Activated naive CD4-positive, alpha-beta T cell treated with anti-CD3 and anti-CD28 coated beads, Interleukin-2, amount 50 U/mL, for 72 hours (primary cell): ENCODE measurements around the gene DPEP3. TPM values are rescaled to one million over a fixed set of nuclear protein-coding genes. Genes with fewer than 3 reads are reported as not detected.
"Not testable (repeated sequence)": the region's sequence is repeated elsewhere in the genome, so short reads cannot be mapped to it uniquely, and the experiment has no call there.

ENCODE experiments used
- ATAC-seq, 2 donors: fragments of 150-1000 bp; cut with Tn5 transposase; 2 replicates each; pipeline ENCODE4 v1.10.0; 2021; ENCODE audit warnings: mild to moderate bottlenecking in 2 of 2, moderate library complexity in 2 of 2
- DNase-seq, 2 donors: peaks; one replicate each; pipeline ENCODE4 v3.0.0; 2021 to 2022; ENCODE audit warnings: low spot score in 2 of 2
- H3K27ac Mint-ChIP-seq, 2 donors: one replicate each; pipeline ENCODE4 v1.8.0; 2022; ENCODE audit warnings: mild to moderate bottlenecking in 2 of 2, mixed read lengths in 2 of 2
- H3K36me3 Mint-ChIP-seq, 2 donors: one replicate each; pipeline ENCODE4 v1.8.0; 2022; ENCODE audit warnings: mixed read lengths in 2 of 2
- H3K9me3 Mint-ChIP-seq, 2 donors: one replicate each; pipeline ENCODE4 v1.8.0; 2022; ENCODE audit warnings: mixed read lengths in 2 of 2
- total RNA-seq, 2 donors: library from RNA; stranded (reverse); gene quantifications; one replicate each; pipeline ENCODE4 v1.2.3, GENCODE V29; 2022

DPEP3 gene
- total RNA-seq, result under 1 TPM; 0.19 to 0.23 TPM

GRCh38 chr16:67979955-67980678 is at the start of gene DPEP3:
Gene DPEP3, minus strand, starts transcription at chr16:67980499. Its CDS starts 119 bp downstream, at chr16:67980380.
- H3K27ac Mint-ChIP-seq, result no peak within 1 kb of the TSS
- DNase-seq (no peak), ATAC-seq (no peak)
- no peaks in the 10 kb centered on the region for H3K9me3 Mint-ChIP-seq
- no peaks in the 10 kb centered on the region for H3K36me3 Mint-ChIP-seq

GRCh38 chr16:68028996-68029395 is 48.7 kb upstream of the DPEP3 start:
- no peak overlapping the region for H3K27ac Mint-ChIP-seq
- H3K36me3 Mint-ChIP-seq, result peaks cover under 1% of the 10 kb centered on the region in 2 donors
- DNase-seq (no peak), ATAC-seq (no peak)
- no peaks in the 10 kb centered on the region for H3K9me3 Mint-ChIP-seq

- peak within 1 kb of the TSS; percentile 91 to 98 for H3K27ac Mint-ChIP-seq
- H3K36me3 Mint-ChIP-seq, result peaks cover 17 to 26% of the 10 kb centered on the region in 2 donors
- H3K9me3 Mint-ChIP-seq, result no peaks in the 10 kb centered on the region
These were observed 42.6 kb upstream of the DPEP3 start, which contains the start of the genes DDX28 and DUS2 for GRCh38 chr16:68022728-68023537. Gene DDX28, minus strand, starts transcription at chr16:68023232. Its CDS starts 30 bp downstream, at chr16:68023202. Gene DUS2, plus strand, starts transcription at chr16:68023284. Its CDS starts 14,740 bp downstream, at chr16:68038024.

GRCh38 chr16:68022278-68022727 is 42.0 kb upstream of the DPEP3 start:
- Mint-ChIP-seq H3K27ac (peak overlapping the region; percentile 91 to 96), H3K36me3 (peaks cover 17 to 26% of the 10 kb centered on the region in 2 donors), H3K9me3 (no peaks in the 10 kb centered on the region)
- DNase-seq, result peak in 1 of 2 donors; percentile 21
- peak in 1 of 2 donors; percentile 12 for ATAC-seq

More at GRCh38 chr16:68022728-68023537, 42.6 kb upstream of the DPEP3 start, which contains the start of the genes DDX28 and DUS2:
- peak; percentile 95 for ATAC-seq
- DNase-seq, result peak; percentile 93

GRCh38 chr16:68021490-68021889 is 41.2 kb upstream of the DPEP3 start:
- ATAC-seq (no peak), DNase-seq (no peak)
- Mint-ChIP-seq H3K36me3 (peaks cover 17 to 26% of the 10 kb centered on the region in 2 donors), H3K9me3 (no peaks in the 10 kb centered on the region), H3K27ac (peak overlapping the region; percentile 91 to 96)

- Mint-ChIP-seq H3K27ac (no peak overlapping the region), H3K36me3 (peaks cover 17 to 26% of the 10 kb centered on the region in 2 donors), H3K9me3 (no peaks in the 10 kb centered on the region)
- DNase-seq (no peak), ATAC-seq (no peak)
These were observed 38.9 kb upstream of the DPEP3 start for GRCh38 chr16:68019167-68019680.

GRCh38 chr16:68015681-68016080 is 35.4 kb upstream of the DPEP3 start, which contains the start of gene DPEP2NB:
Gene DPEP2NB, minus strand, starts transcription at chr16:68015911. Its CDS starts 141 bp downstream, at chr16:68015770.
- H3K36me3 Mint-ChIP-seq, result no peaks in the 10 kb centered on the region
- no peak for ATAC-seq
- DNase-seq, result no peak

GRCh38 chr16:68013440-68013839 is 33.1 kb upstream of the DPEP3 start:
- DNase-seq (no peak), ATAC-seq (peak in 1 of 2 donors; percentile 11)
- H3K27ac Mint-ChIP-seq, result no peak overlapping the region
- no peaks in the 10 kb centered on the region for H3K36me3 Mint-ChIP-seq
- H3K9me3 Mint-ChIP-seq, result no peaks in the 10 kb centered on the region

More at GRCh38 chr16:68015681-68016080, 35.4 kb upstream of the DPEP3 start, which contains the start of gene DPEP2NB:
- no peaks in the 10 kb centered on the region for H3K9me3 Mint-ChIP-seq
- H3K27ac Mint-ChIP-seq, result no peak within 1 kb of the TSS

GRCh38 chr16:68009872-68010271 is 29.6 kb upstream of the DPEP3 start:
- H3K36me3 Mint-ChIP-seq, H3K27ac Mint-ChIP-seq, ATAC-seq, DNase-seq, H3K9me3 Mint-ChIP-seq: not testable (repeated sequence)

- Mint-ChIP-seq H3K27ac (no peak overlapping the region), H3K9me3 (no peaks in the 10 kb centered on the region), H3K36me3 (no peaks in the 10 kb centered on the region)
- ATAC-seq (no peak), DNase-seq (no peak)
These were observed 28.9 kb upstream of the DPEP3 start for GRCh38 chr16:68009157-68009735.

GRCh38 chr16:68005786-68006286 is 25.5 kb upstream of the DPEP3 start:
- DNase-seq (no peak), ATAC-seq (peak in 1 of 2 donors; percentile 89)
- peak overlapping the region; percentile 84 to 88 for H3K27ac Mint-ChIP-seq
- no peaks in the 10 kb centered on the region for H3K9me3 Mint-ChIP-seq
- H3K36me3 Mint-ChIP-seq, result no peaks in the 10 kb centered on the region

GRCh38 chr16:68005211-68005610 is 24.9 kb upstream of the DPEP3 start:
- DNase-seq, result no peak
- Mint-ChIP-seq H3K36me3 (no peaks in the 10 kb centered on the region), H3K9me3 (peaks cover 0 to 4% of the 10 kb centered on the region in 2 donors), H3K27ac (peak overlapping the region; percentile 36 to 88)
- ATAC-seq, result no peak

- Mint-ChIP-seq H3K27ac (no peak overlapping the region), H3K36me3 (peaks cover 4 to 7% of the 10 kb centered on the region in 2 donors), H3K9me3 (peaks cover 3 to 4% of the 10 kb centered on the region in 2 donors)
- ATAC-seq (no peak), DNase-seq (no peak)
These were observed 22.7 kb upstream of the DPEP3 start for GRCh38 chr16:68003031-68003430.

- Mint-ChIP-seq H3K36me3 (peaks cover 4 to 7% of the 10 kb centered on the region in 2 donors), H3K27ac (peak overlapping the region in 1 of 2 donors; percentile 84), H3K9me3 (peaks cover 3 to 4% of the 10 kb centered on the region in 2 donors)
- ATAC-seq (no peak), DNase-seq (no peak)
These were observed 20.2 kb upstream of the DPEP3 start for GRCh38 chr16:68000450-68000849.

- ATAC-seq (peak; percentile 12 to 38), DNase-seq (no peak)
- H3K9me3 Mint-ChIP-seq, result peaks cover 3 to 4% of the 10 kb centered on the region in 2 donors
- H3K27ac Mint-ChIP-seq, result peak overlapping the region; percentile 84 to 92
- peaks cover 4 to 7% of the 10 kb centered on the region in 2 donors for H3K36me3 Mint-ChIP-seq
These were observed 19.7 kb upstream of the DPEP3 start for GRCh38 chr16:67999985-68000384.
